ENCODE results near the gene TEX44. TPM values are rescaled to one million over a fixed set of nuclear protein-coding genes. Genes with fewer than 3 reads are reported as not detected.
"Not testable (repeated sequence)": the region's sequence is repeated elsewhere in the genome, so short reads cannot be mapped to it uniquely, and the experiment has no call there.

TEX44 gene
- total RNA-seq, 3 donors from 2014 or later, result not detected

DNA sequence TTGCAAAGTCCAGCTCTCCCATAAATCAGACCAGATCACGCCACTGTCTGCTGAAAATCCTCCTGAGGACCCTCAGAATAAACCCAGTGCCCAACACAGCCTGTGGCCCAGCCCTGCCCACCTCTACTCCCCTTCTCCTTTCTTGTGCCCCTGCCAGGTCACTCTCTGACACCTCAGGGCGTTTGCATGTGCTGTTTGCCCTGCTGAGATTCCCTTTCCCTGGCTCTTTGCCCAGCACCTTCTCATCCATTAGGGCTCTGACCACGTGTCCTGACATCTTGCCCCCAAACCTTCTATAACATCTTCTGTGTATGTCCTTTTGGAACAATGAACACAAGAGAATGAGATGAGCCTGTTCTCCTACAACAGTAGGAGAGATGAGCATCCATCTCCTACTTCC is 43.9 kb upstream of the TEX44 start:
- intact Hi-C loops (cut with DNase I; ENCODE audit: low total_unique reads), result no loop called here

DNA sequence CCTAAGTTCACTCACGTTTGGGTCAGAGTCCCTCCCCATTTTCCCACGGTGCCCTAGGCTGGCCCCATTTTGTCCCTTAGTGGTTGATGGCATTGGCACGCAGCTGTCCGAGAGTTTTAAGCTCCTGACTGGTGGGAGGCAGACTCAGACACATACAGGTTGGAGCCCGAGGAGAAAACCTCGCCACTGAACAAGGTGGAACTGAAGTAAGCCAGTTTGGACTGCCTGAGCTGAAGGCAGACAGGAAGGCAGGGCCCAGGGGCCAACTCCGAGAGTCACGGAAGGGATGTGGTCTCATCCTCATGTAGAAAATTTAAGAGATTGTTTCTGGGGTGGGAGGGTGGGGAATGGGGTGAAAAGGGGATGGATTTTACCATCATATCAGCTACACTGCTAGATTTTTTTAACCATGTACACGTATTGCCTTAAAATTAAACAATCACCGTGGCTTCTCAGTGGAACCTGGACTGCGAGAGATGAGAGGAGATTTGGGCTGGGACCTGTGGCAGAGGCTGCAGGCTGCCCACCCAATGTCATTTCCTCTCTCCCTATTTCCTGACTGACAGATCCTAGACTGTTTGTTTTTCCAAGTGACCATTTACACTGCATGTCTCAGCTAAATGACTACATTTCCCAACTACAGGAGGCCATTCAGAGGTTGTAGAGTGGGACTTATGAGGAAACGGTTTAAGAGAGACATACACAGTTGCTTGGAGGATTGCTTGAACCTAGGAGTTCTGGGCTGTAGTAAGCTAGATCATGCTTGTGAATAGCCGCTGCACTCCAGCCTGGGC is 43.0 kb upstream of the TEX44 start:
- no peak overlapping the region for H3K4me3 ChIP-seq
- no peak for DNase-seq (ENCODE audit: low spot score in 2 of 2)
- no peak overlapping the region for H3K27ac ChIP-seq
- H3K36me3 ChIP-seq, result no peaks in the 10 kb centered on the region
- no peak for TF ChIP-seq POLR2AphosphoS5 (IDR thresholded peaks at IDR 0.05)
- TF ChIP-seq POLR2A (IDR thresholded peaks at IDR 0.05), result no peak
- TF ChIP-seq, protein P1, sequence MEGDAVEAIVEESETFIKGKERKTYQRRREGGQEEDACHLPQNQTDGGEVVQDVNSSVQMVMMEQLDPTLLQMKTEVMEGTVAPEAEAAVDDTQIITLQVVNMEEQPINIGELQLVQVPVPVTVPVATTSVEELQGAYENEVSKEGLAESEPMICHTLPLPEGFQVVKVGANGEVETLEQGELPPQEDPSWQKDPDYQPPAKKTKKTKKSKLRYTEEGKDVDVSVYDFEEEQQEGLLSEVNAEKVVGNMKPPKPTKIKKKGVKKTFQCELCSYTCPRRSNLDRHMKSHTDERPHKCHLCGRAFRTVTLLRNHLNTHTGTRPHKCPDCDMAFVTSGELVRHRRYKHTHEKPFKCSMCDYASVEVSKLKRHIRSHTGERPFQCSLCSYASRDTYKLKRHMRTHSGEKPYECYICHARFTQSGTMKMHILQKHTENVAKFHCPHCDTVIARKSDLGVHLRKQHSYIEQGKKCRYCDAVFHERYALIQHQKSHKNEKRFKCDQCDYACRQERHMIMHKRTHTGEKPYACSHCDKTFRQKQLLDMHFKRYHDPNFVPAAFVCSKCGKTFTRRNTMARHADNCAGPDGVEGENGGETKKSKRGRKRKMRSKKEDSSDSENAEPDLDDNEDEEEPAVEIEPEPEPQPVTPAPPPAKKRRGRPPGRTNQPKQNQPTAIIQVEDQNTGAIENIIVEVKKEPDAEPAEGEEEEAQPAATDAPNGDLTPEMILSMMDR (IDR thresholded peaks at IDR 0.05), result no peak
- H3K27me3 ChIP-seq, result no peaks in the 10 kb centered on the region
- intact Hi-C loops (cut with DNase I; ENCODE audit: low total_unique reads), result no loop called here
- no peaks in the 10 kb centered on the region for H3K4me1 ChIP-seq
- H3K9me3 ChIP-seq, result peaks cover 9 to 10% of the 10 kb centered on the region in 2 donors

More for the DNA sequence above, 43.9 kb upstream of the TEX44 start:
- TF ChIP-seq POLR2A (IDR thresholded peaks at IDR 0.05) (no peak), POLR2AphosphoS5 (IDR thresholded peaks at IDR 0.05) (no peak)
- Histone ChIP-seq H3K27me3 (no peaks in the 10 kb centered on the region), H3K4me3 (no peak overlapping the region), H3K4me1 (no peaks in the 10 kb centered on the region), H3K36me3 (no peaks in the 10 kb centered on the region), H3K9me3 (peaks cover 9 to 10% of the 10 kb centered on the region in 2 donors), H3K27ac (no peak overlapping the region)
- DNase-seq (ENCODE audit: low spot score in 2 of 2), result no peak

DNA sequence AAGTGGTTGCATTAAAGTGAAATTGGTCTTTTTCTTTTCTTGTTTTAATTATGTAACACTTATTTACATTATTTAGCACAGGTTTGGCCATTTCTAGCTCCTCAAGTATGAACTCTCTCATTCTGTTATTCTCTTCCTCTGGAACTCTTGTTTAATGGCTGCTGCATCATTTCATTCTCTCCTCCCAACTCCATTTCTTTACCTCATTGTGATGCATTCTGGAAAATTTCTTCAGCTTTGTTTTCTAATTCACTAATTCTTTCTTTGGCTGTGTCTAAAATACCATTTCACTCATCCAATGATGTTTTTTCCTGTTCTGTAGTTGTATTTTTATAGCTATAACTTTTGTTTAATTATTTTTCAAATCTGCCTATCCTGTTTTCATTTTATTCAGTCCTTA is 39.9 kb upstream of the TEX44 start:
- no peak for TF ChIP-seq POLR2A (IDR thresholded peaks at IDR 0.05)
- TF ChIP-seq POLR2AphosphoS5 (IDR thresholded peaks at IDR 0.05), result no peak
- TF ChIP-seq, protein P1 (IDR thresholded peaks at IDR 0.05), result no peak
- Histone ChIP-seq H3K27me3 (no peaks in the 10 kb centered on the region), H3K4me3 (no peak overlapping the region), H3K36me3 (no peaks in the 10 kb centered on the region), H3K27ac (no peak overlapping the region), H3K9me3 (peaks cover 9 to 10% of the 10 kb centered on the region in 2 donors), H3K4me1 (no peaks in the 10 kb centered on the region)
- intact Hi-C loops (cut with DNase I; ENCODE audit: low total_unique reads), result no loop called here
- DNase-seq (ENCODE audit: low spot score in 2 of 2), result no peak

DNA sequence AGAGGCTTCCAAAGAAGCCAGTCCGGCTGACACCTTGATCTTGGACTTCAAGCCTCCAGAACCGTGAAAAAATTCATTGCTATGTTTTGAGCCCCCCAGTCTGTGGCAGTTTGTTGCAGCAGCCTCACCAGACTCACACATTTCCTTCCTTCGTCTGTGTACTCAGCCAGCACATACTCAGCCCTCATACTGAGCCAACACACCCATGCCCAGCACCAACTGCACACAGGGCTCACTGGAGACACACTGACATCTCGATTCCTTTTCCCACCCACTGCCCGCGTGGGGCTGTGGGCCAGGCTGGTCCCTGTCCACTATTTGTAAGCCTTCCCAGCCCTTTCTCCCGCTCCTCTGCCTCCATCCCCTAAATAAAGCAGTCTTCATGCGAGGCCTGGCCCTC is 38.3 kb upstream of the TEX44 start:
- DNase-seq (ENCODE audit: low spot score in 2 of 2), result no peak
- intact Hi-C loops (cut with DNase I; ENCODE audit: low total_unique reads), result no loop called here

DNA sequence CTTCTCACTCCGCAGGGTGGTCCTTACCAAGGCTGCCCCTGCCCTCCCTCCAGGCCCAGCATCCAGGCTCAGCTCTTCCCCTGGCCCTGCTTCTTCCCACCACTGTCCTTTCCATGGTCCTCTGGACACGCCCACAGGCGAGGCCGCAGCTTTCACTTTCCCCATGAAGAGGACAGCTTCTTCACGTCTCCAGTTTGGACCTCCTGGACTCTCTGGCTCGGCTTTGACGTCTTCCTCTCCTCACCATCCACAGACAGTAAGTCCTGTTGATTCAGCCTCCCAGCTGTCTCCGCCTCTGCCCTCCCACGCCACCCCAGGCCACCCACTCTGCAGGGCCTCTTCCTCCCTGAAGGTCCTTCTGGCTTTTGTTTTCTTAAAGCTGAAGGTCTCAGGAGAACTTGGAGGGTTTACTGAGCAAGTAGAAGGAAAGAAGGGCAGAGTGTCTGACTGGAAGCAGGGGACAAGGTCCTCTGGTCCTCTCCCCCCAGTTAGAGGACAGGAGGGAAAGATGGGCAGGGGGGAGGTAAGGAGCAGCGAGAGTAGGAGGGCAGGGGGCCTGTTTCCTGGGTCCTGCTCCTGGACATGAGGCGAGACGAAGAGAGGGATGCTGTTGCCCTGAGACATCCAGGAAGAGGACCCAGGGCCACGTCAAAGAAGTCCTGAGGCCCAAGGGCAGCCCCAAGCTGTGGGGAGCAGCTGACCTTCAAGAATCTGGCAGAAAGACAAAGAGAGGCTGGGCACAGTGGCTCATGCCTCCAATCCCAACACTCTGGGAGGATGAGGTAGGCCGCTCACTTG is 37.7 kb upstream of the TEX44 start:
- Histone ChIP-seq H3K4me1 (no peaks in the 10 kb centered on the region), H3K36me3 (no peaks in the 10 kb centered on the region), H3K27me3 (no peaks in the 10 kb centered on the region), H3K27ac (peak overlapping the region; percentile 17 to 67), H3K4me3 (peak overlapping the region in 2 of 3 donors; percentile 20 to 48), H3K9me3 (peaks cover 9 to 10% of the 10 kb centered on the region in 2 donors)
- intact Hi-C loops (cut with DNase I; ENCODE audit: low total_unique reads), result no loop called here
- DNase-seq (ENCODE audit: low spot score in 2 of 2), result no peak
- TF ChIP-seq, protein P1 (IDR thresholded peaks at IDR 0.05), result no peak
- TF ChIP-seq POLR2A (IDR thresholded peaks at IDR 0.05), result no peak
- TF ChIP-seq POLR2AphosphoS5 (IDR thresholded peaks at IDR 0.05), result no peak

More for the DNA sequence above, 38.3 kb upstream of the TEX44 start:
- Histone ChIP-seq H3K4me3 (peak overlapping the region in 2 of 3 donors; percentile 20 to 48), H3K4me1 (no peaks in the 10 kb centered on the region), H3K27ac (peak overlapping the region; percentile 17 to 67), H3K9me3 (peaks cover 9 to 10% of the 10 kb centered on the region in 2 donors), H3K27me3 (no peaks in the 10 kb centered on the region), H3K36me3 (no peaks in the 10 kb centered on the region)
- TF ChIP-seq POLR2AphosphoS5 (IDR thresholded peaks at IDR 0.05) (no peak), POLR2A (IDR thresholded peaks at IDR 0.05) (no peak)
- TF ChIP-seq, protein P1 (IDR thresholded peaks at IDR 0.05), result no peak

DNA sequence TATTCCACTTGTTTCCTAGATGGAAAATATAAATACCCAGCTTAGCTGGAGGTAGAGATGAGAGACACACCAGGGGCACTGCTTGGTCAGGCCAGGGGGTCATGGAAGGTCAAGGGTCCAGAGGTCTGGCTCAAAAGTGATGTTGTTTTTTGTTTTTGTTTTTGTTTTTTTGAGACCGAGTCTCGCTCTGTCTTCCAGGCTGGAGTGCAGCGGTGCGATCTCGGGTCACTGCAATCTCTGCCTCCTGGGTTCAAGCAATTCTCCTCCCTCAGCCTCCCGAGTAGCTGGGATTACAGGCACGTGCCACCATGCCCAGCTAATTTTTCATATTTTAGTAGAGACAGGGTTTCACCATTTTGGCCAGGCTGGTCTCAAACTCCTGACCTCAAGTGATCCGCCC is 36.2 kb upstream of the TEX44 start:
- peaks cover 9 to 10% of the 10 kb centered on the region in 2 donors for H3K9me3 ChIP-seq
- H3K4me1 ChIP-seq; DNase-seq (ENCODE audit: low spot score in 2 of 2); H3K4me3 ChIP-seq; H3K27ac ChIP-seq; H3K36me3 ChIP-seq; intact Hi-C loops (cut with DNase I; ENCODE audit: low total_unique reads); H3K27me3 ChIP-seq: not testable (repeated sequence)

Data from breast epithelium (tissue), 4 donors.